HG03175 (cell line): ENCODE data around the gene TCERG1L.

Experiments used
- ATAC-seq: cut with Tn5 transposase; IDR thresholded peaks from one replicate; pipeline ENCODE4 v1.9.1; 2021; ENCODE audit warnings: mild to moderate bottlenecking, moderate library complexity; ENCODE audit not compliant: unreplicated experiment

The TCERG1L gene

GRCh38 chr10:131055437-131055836, 256.1 kb downstream of the TCERG1L start:
- no peak for ATAC-seq

GRCh38 chr10:131053192-131053591, 258.3 kb downstream of the TCERG1L start:
- no peak for ATAC-seq

GRCh38 chr10:131050162-131050766, 261.3 kb downstream of the TCERG1L start:
- ATAC-seq = no peak

GRCh38 chr10:131049016-131049415, 262.5 kb downstream of the TCERG1L start:
- ATAC-seq = no peak

- ATAC-seq = no peak
Measured at GRCh38 chr10:131048606-131049005, 262.9 kb downstream of the TCERG1L start.

GRCh38 chr10:131047501-131047900, 264.0 kb downstream of the TCERG1L start:
- no peak for ATAC-seq

- ATAC-seq = no peak
Measured at GRCh38 chr10:131046194-131046593, 265.3 kb downstream of the TCERG1L start.

GRCh38 chr10:131044379-131045111, 267.0 kb downstream of the TCERG1L start:
- ATAC-seq = no peak

- ATAC-seq = no peak
Measured at GRCh38 chr10:131043039-131043691, 268.4 kb downstream of the TCERG1L start.
